Stimulated activated CD4-positive, alpha-beta T cell treated with anti-CD3 and anti-CD28 coated beads, Interleukin-4, amount 100 ng/mL, for 48 hours (primary cell): ENCODE data around the gene EFCAB11.

Experiments
- DNase-seq, 2 donors: peaks; one replicate each; pipeline ENCODE4 v3.0.0-alpha.2; 2020; ENCODE audit warnings: low read depth in 2 of 2

EFCAB11 gene

DNA sequence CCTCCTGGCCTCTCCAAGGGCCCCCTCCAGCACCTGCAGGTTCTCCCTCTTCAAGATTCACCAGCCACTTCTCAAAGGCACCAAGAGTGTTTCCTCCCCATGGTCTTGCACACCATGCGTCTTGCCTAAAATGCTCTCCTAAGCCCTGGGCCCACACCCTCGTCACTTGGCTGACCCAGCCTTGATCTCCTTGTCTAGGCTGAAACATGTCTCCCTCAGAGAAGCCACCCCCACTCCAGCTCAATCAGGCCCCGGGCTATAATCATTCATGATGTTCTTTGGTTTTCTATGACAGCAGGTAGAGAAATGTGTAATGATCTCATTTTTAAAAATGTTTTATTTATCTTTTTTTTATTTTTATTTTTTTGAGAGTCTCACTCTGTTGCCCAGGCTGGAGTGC is 88.1 kb downstream of the EFCAB11 start:
- no peak for DNase-seq

DNA sequence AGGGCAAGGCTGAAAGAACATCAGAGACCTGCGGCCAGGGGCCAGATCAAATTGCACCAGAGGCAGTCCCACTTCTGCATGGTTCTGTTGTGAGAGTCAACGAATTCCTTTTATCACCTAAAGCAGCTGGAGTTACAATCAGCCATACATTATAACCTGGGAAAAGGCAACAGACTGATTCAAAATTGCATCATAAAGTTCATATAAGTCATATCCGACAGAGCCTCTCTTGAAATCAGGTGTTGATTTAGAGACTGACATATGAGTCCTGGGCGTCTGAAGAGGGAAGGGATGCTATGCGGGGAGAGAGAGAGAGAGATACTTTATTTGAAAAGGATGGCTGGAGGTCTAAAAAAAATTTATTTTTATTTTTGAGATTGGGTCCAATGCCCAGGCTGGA is 89.4 kb downstream of the EFCAB11 start:
- DNase-seq = no peak

DNA sequence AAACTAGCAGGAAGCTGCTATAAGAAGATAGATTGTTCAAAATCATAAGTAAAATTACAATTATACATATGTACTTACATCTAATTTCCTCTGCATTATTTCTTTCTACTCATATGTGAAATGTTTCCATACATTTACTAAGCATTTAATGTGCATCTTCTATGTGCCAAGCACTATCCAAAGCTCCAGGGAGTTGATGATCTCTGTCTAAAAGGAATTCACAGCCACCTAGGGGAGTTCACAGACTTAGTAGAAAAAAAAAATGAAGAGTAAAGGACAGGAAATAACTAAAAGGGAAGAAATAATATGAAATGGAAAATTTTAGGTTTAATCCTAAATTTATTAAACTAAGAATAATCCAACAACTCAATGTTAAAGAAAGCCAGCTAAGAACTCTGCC is 91.7 kb downstream of the EFCAB11 start:
- no peak for DNase-seq

DNA sequence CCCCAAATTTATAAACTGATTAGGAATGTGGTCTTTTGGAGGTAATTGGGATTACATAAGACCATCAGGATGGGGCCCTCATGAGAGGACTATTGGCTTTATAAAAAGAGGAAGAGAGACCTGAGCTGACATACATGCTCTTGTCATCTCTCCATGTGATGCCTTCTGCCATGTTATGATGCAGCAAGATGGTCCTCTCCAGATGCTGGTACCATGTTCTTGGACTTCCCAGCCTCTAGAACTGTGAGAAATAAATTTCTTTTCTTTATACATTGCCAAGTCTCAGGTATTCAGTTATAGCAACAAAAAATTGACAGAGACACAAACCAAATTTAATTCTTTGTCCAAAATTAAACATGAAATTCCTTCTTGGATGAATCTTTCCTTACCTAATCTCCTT is 92.9 kb downstream of the EFCAB11 start:
- DNase-seq = no peak

DNA sequence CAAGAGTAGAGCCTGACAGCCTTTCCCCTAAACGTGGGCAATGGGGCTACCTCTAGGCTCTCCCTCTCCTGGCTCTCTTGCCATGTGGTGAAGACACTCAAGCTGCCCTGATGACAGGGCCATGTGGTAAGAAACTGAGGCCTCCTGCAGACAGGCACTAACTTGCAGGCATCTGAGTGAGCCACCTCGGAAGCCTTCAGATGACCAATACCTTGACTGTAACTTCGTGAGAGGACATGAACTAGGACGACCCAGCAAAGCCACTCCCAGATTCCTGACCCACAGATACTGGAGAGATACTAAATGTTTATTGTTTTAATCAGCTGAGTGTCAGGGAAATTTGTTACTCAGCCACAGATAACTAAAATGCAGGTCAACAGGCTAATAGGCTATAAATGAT is 96.4 kb downstream of the EFCAB11 start:
- no peak for DNase-seq

DNA sequence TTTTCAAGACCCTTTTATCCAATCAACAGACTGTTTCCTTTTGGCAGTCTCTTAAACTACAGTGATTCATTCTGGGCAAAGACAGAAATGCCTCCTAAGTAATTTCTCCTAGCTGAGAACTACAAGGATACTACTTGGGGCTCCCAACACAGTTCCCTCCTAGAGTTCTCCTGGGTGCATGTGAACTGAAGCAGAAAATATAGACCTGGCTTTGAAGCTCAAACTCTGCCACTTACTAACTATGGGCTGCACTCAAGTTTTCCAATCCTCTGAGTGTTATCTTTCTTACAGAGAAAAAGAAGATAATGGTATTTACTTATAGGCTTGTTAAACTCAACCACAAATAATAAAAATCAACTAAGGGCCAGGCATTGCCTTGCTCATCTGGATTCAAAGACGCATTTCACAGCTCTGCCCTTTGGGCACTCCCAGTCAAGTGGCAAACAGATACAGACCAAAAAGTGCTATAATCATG is 97.6 kb downstream of the EFCAB11 start:
- no peak for DNase-seq

DNA sequence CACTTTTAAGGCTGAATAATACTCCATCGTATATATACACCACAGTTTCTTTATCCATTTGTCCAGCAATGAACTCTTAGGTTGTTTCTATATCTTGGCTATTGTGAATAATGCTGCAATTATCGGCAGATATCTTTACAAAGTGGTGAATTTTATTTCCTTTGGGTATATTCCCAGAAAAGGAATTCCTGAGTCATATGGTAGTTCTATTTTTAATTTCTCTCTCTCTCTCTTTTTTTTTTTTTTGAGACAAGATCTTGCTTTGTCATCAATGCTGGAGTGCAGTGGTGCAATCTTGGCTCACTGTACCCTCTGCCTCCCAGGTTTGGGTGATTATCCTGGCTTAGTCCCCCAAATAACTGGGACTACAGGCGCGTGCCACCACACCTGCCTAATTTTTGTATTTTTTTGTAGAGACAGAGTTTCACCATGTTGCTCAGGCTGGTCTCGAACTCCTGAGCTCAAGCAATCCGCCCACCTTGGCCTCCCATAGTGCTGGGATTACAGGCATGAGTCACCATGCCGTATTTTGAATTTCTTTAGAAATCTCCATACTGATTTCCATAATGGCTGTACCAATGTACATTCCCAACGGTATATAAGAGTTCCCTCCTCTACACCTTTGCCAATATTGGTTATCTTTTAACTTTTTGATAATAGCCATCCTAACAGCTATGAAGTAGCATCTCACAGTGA is 98.4 kb downstream of the EFCAB11 start:
- DNase-seq = no peak

DNA sequence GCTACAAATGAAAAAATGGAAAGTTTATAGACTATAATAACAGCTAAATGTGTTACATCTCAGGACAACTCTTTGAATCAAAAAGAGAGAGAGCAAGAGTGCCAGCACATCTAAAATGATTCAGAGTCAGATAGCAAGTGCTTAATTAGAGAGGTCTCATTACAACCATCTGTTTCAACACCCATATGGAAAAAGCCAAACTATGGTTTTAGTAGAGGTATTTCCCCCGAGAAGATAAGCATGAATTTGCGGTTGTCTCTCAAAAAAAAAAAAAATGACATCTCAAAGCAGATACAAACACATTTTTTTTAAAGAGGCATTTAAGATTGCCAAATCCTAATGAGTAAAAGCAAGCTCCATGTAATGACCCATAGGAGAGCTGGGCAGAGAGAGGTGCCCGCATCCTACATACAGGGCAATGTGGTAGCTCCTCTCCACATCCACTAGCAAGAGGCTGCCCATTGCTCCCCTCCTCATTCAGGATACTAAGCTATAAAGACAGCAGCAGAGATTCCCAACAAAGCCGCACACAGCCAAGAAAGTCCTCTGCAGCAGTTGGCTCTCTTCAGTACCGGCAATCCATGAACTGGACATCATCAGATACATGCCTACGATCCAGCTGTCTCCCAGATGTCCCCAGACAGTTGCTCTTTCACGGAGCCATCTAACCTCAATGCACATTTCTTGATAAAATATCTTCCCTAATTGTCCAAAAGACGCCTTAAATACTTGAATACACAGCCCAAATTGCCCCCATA is 100.4 kb downstream of the EFCAB11 start:
- no peak for DNase-seq

DNA sequence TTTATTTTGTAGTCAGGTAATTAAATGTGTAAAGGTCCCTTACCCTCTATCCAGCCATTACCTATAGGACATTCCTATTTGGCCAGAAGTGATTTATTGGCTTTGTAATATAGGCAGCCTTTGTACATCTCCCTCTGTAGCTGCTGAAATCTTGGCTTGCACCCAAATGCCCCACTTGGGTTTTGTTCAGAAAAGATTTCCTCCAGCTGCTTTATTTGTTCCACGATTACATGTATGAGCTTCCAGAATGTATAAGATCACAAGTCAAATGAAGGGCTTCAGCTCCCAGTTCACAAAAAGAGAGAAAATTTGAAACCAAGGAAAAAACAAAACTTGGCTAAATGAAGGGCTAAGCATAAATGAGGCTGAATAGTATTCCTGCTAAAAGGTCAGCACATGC is 103.4 kb downstream of the EFCAB11 start:
- no peak for DNase-seq

DNA sequence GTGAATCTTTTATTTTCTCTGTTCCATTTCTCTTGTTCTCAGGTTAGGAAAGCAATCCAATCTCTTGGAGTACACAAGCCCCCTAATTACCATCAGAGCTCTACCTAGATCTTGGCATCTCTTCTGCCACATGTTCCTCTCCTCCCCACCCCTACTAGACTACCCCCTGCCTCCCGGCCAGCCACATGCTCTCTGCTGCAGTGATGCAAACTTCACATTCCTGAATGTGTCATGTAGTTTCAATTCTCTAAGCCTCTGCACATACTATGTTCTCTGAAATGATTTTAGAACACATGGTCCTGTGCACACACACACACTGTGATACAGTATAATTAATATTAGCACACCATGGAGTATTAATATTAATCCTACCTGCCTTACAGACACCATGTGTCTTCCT is 104.6 kb downstream of the EFCAB11 start:
- DNase-seq = no peak

DNA sequence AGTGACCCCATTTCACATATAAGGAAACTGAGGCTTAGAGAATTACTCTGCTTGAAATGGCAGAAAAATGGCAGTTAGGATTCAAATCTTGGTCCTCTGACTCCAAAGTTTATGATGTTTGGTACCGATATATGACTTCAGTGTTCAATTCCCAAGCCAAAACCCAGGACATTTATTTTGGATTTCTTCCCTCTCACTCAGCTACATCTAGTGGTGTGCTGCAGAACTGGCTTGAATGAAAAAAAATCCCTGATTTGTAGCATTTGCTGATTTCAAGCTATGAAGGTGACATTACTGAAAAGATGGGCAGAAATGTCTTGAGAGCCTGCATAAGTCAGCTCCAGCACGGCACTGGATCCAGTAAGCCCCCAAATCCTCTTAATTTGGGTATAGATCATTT is 106.4 kb downstream of the EFCAB11 start:
- no peak for DNase-seq

DNA sequence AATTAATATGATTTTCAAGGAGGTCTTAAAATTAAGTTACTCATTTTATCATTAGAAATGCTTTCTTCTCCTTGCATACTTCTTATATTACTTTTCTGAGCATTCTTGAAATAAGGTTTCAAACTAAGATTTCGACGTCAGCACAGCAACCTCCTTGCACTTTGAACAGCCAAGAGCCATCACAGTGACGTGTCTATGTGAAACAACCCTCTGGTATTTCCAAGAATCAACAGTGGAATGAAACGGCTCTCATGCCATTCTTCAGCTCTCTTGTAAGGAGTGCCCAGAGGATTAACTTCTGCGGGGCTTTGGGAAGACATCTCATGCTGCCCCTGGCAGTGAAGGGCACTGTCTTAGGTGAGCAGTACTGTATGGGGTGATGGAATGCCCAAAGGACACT is 109.2 kb downstream of the EFCAB11 start:
- DNase-seq = no peak

DNA sequence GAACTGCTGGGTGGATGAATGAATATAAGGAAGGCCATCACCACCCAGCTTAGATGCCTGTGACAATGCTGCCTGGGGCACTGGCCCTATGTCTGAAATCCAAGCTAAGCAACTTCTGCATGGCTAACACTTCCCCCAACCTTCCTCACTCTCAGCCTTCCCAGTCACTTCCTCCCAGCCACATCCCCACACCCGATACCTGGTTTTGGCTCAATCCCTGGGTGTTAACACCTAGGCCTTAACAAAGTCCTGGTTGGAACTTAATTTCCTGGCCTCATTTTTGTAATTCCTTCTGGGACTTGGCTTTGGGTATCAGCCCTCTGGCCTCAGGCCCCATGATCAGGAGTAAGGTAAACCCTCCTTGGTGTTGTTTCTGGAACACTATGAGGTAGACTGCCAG is 110.0 kb downstream of the EFCAB11 start:
- no peak for DNase-seq

DNA sequence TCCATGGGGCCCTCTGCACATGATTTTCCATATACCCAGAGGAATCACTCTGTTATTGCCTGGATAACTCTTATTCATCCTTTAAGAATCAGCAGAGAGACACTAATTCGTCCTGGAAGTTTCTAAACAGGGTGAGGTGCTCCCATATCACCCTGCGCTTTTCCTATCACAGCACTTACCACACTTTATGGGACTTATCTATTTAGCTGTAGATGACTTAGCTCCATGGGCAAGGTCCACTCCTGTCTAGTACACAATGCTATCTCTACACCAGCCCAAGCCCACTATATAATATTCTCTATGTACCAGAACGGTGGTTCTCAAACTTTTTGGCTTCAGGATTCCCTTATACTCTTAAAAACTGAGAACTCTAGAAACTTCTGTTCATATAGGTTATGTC is 111.7 kb downstream of the EFCAB11 start:
- DNase-seq = no peak

DNA sequence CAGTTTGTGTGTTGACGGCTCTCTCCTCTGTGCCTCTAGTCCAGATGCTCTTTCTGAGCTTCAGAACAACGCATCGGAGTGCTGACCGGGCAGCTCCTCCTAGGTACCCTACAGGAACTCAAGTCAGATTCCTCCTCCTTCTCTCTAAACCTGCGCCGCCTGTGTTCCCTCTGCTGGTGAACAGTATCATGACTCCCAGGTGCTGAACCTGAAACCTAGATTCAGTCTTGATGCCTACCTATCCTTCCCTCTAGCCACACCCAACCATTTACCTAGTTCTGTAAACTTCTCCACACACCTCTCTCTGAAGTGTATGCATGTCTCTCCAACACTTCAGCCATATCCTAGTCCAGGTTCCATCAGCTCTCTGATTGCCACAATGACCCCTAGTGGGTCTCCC is 112.7 kb downstream of the EFCAB11 start:
- DNase-seq = no peak

DNA sequence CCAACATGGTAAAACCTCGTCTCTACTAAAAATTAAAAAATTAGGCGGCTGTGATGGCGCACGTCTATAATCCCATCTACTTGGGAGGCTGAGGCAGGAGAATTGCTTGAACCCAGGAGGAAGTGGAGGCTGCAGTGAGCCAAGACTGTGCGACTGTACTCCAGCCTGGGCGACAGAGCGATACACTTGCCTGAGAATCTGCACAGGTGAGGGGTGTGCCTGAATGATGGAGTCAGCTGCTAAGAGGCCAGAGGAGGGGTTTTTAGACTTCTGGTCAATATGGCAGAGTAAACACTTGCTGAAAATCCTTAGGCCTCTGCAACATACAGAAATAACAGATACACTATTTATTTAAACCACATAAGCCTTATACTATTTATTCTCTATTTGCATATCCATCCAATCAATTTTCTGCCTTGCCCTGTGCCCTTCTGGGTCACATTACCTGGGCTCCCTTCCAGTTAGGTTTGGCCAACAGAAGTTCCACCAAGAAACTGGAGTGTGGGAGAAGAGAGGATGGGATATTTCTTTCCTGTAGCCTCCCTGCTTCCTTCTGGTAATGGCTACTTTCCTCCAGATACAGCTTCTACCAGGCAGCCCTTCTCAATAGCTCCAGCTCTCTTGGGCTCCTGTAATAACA is 117.6 kb downstream of the EFCAB11 start:
- no peak for DNase-seq

DNA sequence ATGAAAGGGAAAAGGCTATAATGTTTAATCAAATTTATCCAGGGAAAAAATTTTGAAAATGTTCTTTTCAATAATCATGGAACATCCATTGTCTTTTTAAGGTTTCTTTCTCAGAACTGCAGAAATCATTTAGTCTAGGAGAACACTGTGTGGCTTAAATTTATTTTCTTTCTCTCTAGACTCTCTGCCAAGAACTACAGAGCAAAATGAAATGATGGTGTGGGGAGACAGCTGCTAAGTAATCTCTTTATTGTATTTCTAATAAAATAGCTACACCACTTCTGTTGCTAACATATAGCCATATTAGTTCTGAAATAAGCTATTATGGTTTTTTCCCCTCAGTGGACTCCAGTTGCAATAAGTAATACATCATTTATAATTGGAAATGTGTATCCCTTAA is 120.9 kb downstream of the EFCAB11 start:
- no peak for DNase-seq

DNA sequence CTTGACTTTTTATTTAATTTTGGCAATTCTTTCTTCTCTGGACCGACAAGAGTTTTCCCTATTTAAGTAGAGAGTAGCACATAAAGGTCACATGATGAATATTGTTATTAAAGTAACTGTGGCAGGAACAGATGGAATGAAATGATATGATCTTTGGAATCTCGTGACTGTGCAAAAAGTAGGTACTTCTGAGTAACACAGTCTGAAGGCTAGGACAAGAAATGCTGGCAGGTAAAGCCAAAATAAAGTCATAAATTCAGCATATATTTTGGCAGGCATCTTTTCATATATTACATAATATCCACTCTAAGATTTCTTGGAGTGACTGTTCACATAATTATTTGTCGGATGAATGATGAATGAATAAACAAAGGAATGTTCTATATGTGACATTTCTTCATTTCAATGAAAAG is 121.4 kb downstream of the EFCAB11 start:
- no peak for DNase-seq

DNA sequence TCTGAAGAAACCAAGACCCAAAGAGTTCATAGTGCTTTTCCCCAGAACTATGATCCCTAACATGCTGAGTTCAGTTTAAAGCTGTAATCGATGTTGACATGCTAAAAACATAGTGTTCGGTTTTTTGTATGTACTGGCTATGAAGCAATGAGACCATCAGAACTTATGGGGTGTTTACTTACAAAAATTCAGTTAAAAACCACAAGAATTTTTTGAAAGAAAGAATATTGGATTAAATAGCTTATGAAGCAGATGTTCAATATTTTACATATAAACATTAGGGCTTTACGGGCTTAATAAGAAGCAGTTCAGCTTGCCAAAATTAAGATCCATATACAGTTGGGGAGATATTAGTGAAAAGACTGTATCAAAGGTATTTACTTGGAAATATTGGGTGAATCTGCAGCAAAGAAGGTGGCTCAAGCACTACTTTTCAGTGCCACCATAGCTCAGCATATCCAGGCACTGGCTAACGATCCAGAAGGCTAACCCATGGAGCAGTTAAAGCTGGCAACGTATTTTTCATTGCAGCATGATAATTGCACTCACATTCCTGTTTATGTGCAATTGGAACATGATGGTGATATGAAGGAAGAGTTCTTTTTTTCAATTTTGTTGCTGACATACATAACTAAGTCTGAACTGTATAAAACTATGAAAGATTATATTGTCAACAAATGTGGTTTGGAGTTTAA is 125.9 kb downstream of the EFCAB11 start:
- no peak for DNase-seq

DNA sequence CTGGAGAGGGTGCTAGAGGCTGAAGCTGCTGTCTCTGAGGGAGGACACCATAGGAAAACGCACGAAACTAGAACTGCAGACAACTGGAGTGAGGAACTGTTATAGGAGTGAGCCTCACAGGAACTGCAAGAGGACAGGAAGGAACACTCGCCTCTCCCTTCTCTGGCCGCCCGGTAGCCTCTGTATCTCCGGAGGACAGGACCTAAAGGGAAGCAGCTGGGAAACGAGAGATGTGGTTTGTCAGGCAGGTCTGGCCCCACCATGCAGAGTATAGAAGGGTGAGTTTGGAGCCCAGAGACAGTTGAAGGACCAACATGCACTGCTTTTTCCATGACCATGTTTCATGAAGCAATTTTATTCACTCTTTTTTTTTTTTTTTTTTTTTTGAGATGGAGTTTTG is 127.3 kb downstream of the EFCAB11 start:
- no peak for DNase-seq

DNA sequence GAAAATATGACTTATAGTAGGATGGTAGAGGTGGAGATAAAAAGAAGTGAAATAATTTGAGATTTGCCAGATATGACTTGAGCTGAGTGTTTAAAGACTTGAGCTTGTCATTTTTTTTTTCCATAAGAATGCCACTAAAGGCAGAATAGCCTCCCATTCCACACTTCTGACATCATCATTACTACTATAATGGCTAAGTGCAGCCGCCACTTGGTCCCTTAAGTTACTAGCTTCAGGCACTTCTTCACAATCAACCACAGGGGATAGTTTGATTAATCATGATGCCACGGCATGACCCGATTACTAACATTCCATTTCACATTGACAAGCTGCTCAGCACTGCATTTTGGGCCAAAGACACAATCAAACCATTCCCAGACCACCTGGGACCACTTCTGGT is 127.9 kb downstream of the EFCAB11 start:
- DNase-seq = no peak

DNA sequence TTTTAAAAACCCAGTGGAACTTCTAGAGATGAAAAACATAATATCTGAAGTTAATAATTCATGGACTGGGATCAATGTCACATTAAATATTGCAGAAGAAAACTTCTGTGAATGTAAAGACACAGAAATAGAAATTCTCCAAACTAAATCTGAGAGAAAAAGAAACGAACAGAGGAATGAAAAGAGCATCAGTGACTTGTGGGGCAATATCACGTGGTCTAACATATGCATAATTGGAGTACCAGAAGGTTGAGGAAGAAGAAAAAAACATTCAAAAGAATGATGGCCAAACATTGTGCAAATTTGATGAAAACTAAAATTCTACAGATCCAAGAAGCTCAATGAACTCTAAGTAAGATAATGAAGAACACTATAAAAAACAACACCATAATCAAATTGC is 130.8 kb downstream of the EFCAB11 start:
- DNase-seq = no peak
